Stimulated activated CD8-positive, alpha-beta memory T cell treated with anti-CD3 and anti-CD28 coated beads, Interleukin-15, amount 100 ng/mL, for 4 hours (primary cell): ENCODE results near the gene P4HA1.
A peak's percentile ranks its signal among the peaks of the same experiment; 100 is the strongest.
"Not testable (repeated sequence)": the region's sequence is repeated elsewhere in the genome, so short reads cannot be mapped to it uniquely, and the experiment has no call there.

Source experiments
- DNase-seq, 2 donors: peaks; one replicate each; pipeline ENCODE4 v3.0.0-alpha.2; 2020; ENCODE audit warnings: low read depth in 2 of 2

The P4HA1 gene

GRCh38 chr10:73096449-73097304 is at the start of gene P4HA1:
P4HA1 (minus strand) TSS chr10:73096866; CDS start chr10:73074883, 21,983 bp downstream.
- peak; percentile 97 to 99 for DNase-seq

GRCh38 chr10:73141603-73142002 is 44.9 kb upstream of the P4HA1 start:
- no peak for DNase-seq

- no peak for DNase-seq
Observed at GRCh38 chr10:73139251-73139650, 42.6 kb upstream of the P4HA1 start.

- no peak for DNase-seq
Observed at GRCh38 chr10:73136627-73137026, 40.0 kb upstream of the P4HA1 start.

- no peak for DNase-seq
Observed at GRCh38 chr10:73134727-73135126, 38.1 kb upstream of the P4HA1 start.

GRCh38 chr10:73131913-73132686 is 35.4 kb upstream of the P4HA1 start:
- no peak for DNase-seq

GRCh38 chr10:73131301-73131700 is 34.6 kb upstream of the P4HA1 start:
- DNase-seq: no peak

GRCh38 chr10:73126343-73126742 is 29.7 kb upstream of the P4HA1 start:
- DNase-seq: no peak

- no peak for DNase-seq
Observed at GRCh38 chr10:73119952-73120351, 23.3 kb upstream of the P4HA1 start.

- no peak for DNase-seq
Observed at GRCh38 chr10:73119457-73119856, 22.8 kb upstream of the P4HA1 start.

- DNase-seq: no peak
Observed at GRCh38 chr10:73117976-73118743, 21.5 kb upstream of the P4HA1 start.

- no peak for DNase-seq
Observed at GRCh38 chr10:73116017-73116416, 19.4 kb upstream of the P4HA1 start.

GRCh38 chr10:73113551-73113950 is 16.9 kb upstream of the P4HA1 start:
- no peak for DNase-seq

GRCh38 chr10:73112032-73112431 is 15.4 kb upstream of the P4HA1 start:
- not testable (repeated sequence) for DNase-seq

GRCh38 chr10:73110345-73110849 is 13.7 kb upstream of the P4HA1 start, which contains the start of gene NUDT13:
NUDT13 (plus strand) TSS chr10:73110455; CDS start chr10:73114366, 3,911 bp downstream.
- DNase-seq: no peak

GRCh38 chr10:73109248-73109652 is 12.6 kb upstream of the P4HA1 start:
- DNase-seq: not testable (repeated sequence)

- DNase-seq: no peak
Observed at GRCh38 chr10:73106301-73106700, 9.6 kb upstream of the P4HA1 start.

- DNase-seq: no peak
Observed at GRCh38 chr10:73099141-73099540, 2.5 kb upstream of the P4HA1 start.

- DNase-seq: no peak
Observed at GRCh38 chr10:73097305-73097670, 622 bp upstream of the P4HA1 start.

GRCh38 chr10:73096041-73096448 is 621 bp downstream of the P4HA1 start:
- DNase-seq: peak; percentile 34 to 41

GRCh38 chr10:73095481-73096021 is 1.1 kb downstream of the P4HA1 start:
- no peak for DNase-seq
